ENCODE data around the gene NAV3. TPM values are rescaled to one million over a fixed set of nuclear protein-coding genes. Genes with fewer than 3 reads are reported as not detected.

The NAV3 gene
- total RNA-seq, 2 experiments from 2014 or later: not detected

- H3K36me3 Mint-ChIP-seq (ENCODE audit: low read depth): no peaks in the 10 kb centered on the region
- no peak overlapping the region for H3K27ac Mint-ChIP-seq
Observed at GRCh38 chr12:78038541-78038940, 207.8 kb downstream of the NAV3 start.

GRCh38 chr12:78038986-78039385 lies 208.3 kb downstream of the NAV3 start:
- Histone ChIP-seq H3K27ac (ENCODE audit: low read depth in 1 of 2, low read length in 2 of 2) (no peak overlapping the region), H3K4me1 (ENCODE audit: insufficient read depth, low read length) (no peaks in the 10 kb centered on the region), H3K4me3 (ENCODE audit: low read length) (no peak overlapping the region), H3K36me3 (ENCODE audit: insufficient read depth, low read length) (no peaks in the 10 kb centered on the region), H3K27me3 (ENCODE audit: control insufficient read depth in 1 of 2, insufficient read depth in 2 of 2, low read length in 2 of 2) (no peaks in the 10 kb centered on the region), H3K9me3 (ENCODE audit: control insufficient read depth in 1 of 2, insufficient read depth in 1 of 2, low read length in 2 of 2) (no peaks in the 10 kb centered on the region)
- no peak for TF ChIP-seq CTCF (IDR thresholded peaks at IDR 0.05)
- ATAC-seq (ENCODE audit: poor library complexity): no peak
- intact Hi-C loops (cut with DNase I, micrococcal nuclease): no loop called here
- CTCF ChIA-PET: no interaction called here
- no peaks in the 10 kb centered on the region for H3K4me1 Mint-ChIP-seq (ENCODE audit: low read depth)
- no peak overlapping the region for H3K27ac Mint-ChIP-seq
- peaks cover 5% of the 10 kb centered on the region for H3K9me3 Mint-ChIP-seq
- no peaks in the 10 kb centered on the region for H3K27me3 Mint-ChIP-seq
- H3K36me3 Mint-ChIP-seq (ENCODE audit: low read depth): no peaks in the 10 kb centered on the region
- DNase-seq: no peak
- no peak overlapping the region for H3K4me3 Mint-ChIP-seq
- POLR2A ChIA-PET: no interaction called here

More at GRCh38 chr12:78038541-78038940, 207.8 kb downstream of the NAV3 start:
- ChIA-PET POLR2A (no interaction called here), CTCF (no interaction called here)
- Mint-ChIP-seq H3K4me3 (no peak overlapping the region), H3K9me3 (peaks cover 5% of the 10 kb centered on the region), H3K27me3 (no peaks in the 10 kb centered on the region), H3K4me1 (ENCODE audit: low read depth) (no peaks in the 10 kb centered on the region)
- no peaks in the 10 kb centered on the region for H3K9me3 ChIP-seq (ENCODE audit: control insufficient read depth in 1 of 2, insufficient read depth in 1 of 2, low read length in 2 of 2)
- intact Hi-C loops (cut with DNase I, micrococcal nuclease): no loop called here
- H3K36me3 ChIP-seq (ENCODE audit: insufficient read depth, low read length): no peaks in the 10 kb centered on the region
- no peak for TF ChIP-seq CTCF (IDR thresholded peaks at IDR 0.05)
- no peak overlapping the region for H3K4me3 ChIP-seq (ENCODE audit: low read length)
- no peaks in the 10 kb centered on the region for H3K27me3 ChIP-seq (ENCODE audit: control insufficient read depth in 1 of 2, insufficient read depth in 2 of 2, low read length in 2 of 2)
- H3K27ac ChIP-seq (ENCODE audit: low read depth in 1 of 2, low read length in 2 of 2): no peak overlapping the region
- ATAC-seq (ENCODE audit: poor library complexity) (no peak), DNase-seq (no peak)
- H3K4me1 ChIP-seq (ENCODE audit: insufficient read depth, low read length): no peaks in the 10 kb centered on the region

- Histone ChIP-seq H3K27me3 (ENCODE audit: control insufficient read depth in 1 of 2, insufficient read depth in 2 of 2, low read length in 2 of 2) (no peaks in the 10 kb centered on the region), H3K36me3 (ENCODE audit: insufficient read depth, low read length) (no peaks in the 10 kb centered on the region), H3K4me3 (ENCODE audit: low read length) (no peak overlapping the region), H3K4me1 (ENCODE audit: insufficient read depth, low read length) (no peaks in the 10 kb centered on the region), H3K9me3 (ENCODE audit: control insufficient read depth in 1 of 2, insufficient read depth in 1 of 2, low read length in 2 of 2) (no peaks in the 10 kb centered on the region), H3K27ac (ENCODE audit: low read depth in 1 of 2, low read length in 2 of 2) (no peak overlapping the region)
- intact Hi-C loops (cut with DNase I, micrococcal nuclease): no loop called here
- Mint-ChIP-seq H3K9me3 (peaks cover 5% of the 10 kb centered on the region), H3K27ac (no peak overlapping the region), H3K27me3 (no peaks in the 10 kb centered on the region), H3K4me1 (ENCODE audit: low read depth) (no peaks in the 10 kb centered on the region), H3K36me3 (ENCODE audit: low read depth) (no peaks in the 10 kb centered on the region), H3K4me3 (no peak overlapping the region)
- ATAC-seq (ENCODE audit: poor library complexity) (no peak), DNase-seq (no peak)
- CTCF ChIA-PET: no interaction called here
- POLR2A ChIA-PET: no interaction called here
- TF ChIP-seq CTCF (IDR thresholded peaks at IDR 0.05): no peak
Observed at GRCh38 chr12:78040111-78040510, 209.4 kb downstream of the NAV3 start.
